Neural cell (in vitro differentiated cells): ENCODE measurements around the gene AXIN1. TPM values are rescaled to one million over a fixed set of nuclear protein-coding genes. Genes with fewer than 3 reads are reported as not detected.

Source experiments
- H2AFZ ChIP-seq: fragments of 200-600, 300-800 bp; sonication (generic), shearing (Covaris generic); 2 replicates; pipeline ENCODE4 v1.6.0; 2014; ENCODE audit warnings: low read depth, mild to moderate bottlenecking, antibody characterized with exemption, low read length, moderate library complexity
- H3F3A ChIP-seq: fragments of 200-600 bp; shearing (Covaris generic); 2 replicates; pipeline ENCODE4 v1.6.1; 2016; ENCODE audit warnings: mild to moderate bottlenecking, moderate library complexity, mixed read lengths, antibody characterized with exemption, low read length; ENCODE audit not compliant: insufficient read depth, poor library complexity, severe bottlenecking
- H3K27ac ChIP-seq: fragments of 200-600, 300-800 bp; sonication (generic), shearing (Covaris generic); 2 replicates; pipeline ENCODE4 v1.5.1; 2014; ENCODE audit warnings: mild to moderate bottlenecking, low read length, moderate library complexity
- H3K27me3 ChIP-seq: fragments of 300-800, 200-600 bp; sonication (generic), shearing (Covaris generic); 2 replicates; pipeline ENCODE4 v1.6.0; 2014; ENCODE audit warnings: mild to moderate bottlenecking, low read depth, low read length, moderate library complexity; ENCODE audit not compliant: insufficient read depth
- H3K36me3 ChIP-seq: fragments of 300-800, 200-600 bp; sonication (generic), shearing (Covaris generic); 2 replicates; pipeline ENCODE4 v1.5.1; 2014; ENCODE audit warnings: mild to moderate bottlenecking, antibody characterized with exemption, low read length, moderate library complexity; ENCODE audit not compliant: insufficient read depth
- H3K4me2 ChIP-seq: fragments of 300-800, 200-600 bp; sonication (generic), shearing (Covaris generic); 2 replicates; pipeline ENCODE4 v1.6.0; 2014; ENCODE audit warnings: mild to moderate bottlenecking, low read length
- H3K4me3 ChIP-seq: fragments of 300-800, 200-600 bp; sonication (generic), shearing (Covaris generic); 2 replicates; pipeline ENCODE4 v1.5.1; 2014; ENCODE audit warnings: mild to moderate bottlenecking, low read length, moderate library complexity
- H3K79me2 ChIP-seq: fragments of 200-600 bp; shearing (Covaris generic); replicated peaks from 2 replicates; pipeline ENCODE4 v1.6.0; 2014; ENCODE audit warnings: mild to moderate bottlenecking, low read length, moderate library complexity; ENCODE audit not compliant: insufficient read depth
- H3K9ac ChIP-seq: fragments of 300-800, 200-600 bp; sonication (generic), shearing (Covaris generic); 2 replicates; pipeline ENCODE4 v1.6.1; 2016; ENCODE audit warnings: mild to moderate bottlenecking, low read length, mixed read lengths
- H3K9me2 ChIP-seq: fragments of 200-600 bp; shearing (Covaris generic); 2 replicates; pipeline ENCODE4 v1.6.1; 2016; ENCODE audit warnings: mild to moderate bottlenecking, low read length, mixed read lengths; ENCODE audit not compliant: insufficient read depth
- H3K9me3 ChIP-seq: fragments of 200-600, 300-800 bp; sonication (generic), shearing (Covaris generic); 2 replicates; pipeline ENCODE4 v1.6.1; 2016; ENCODE audit warnings: mild to moderate bottlenecking, mixed run types, low read length, moderate library complexity, mixed read lengths
- H4K20me1 ChIP-seq: fragments of 200-600 bp; shearing (Covaris generic); 2 replicates; pipeline ENCODE4 v1.6.1; 2016; ENCODE audit warnings: mild to moderate bottlenecking, mixed run types; ENCODE audit not compliant: insufficient read depth
- CTCF ChIP-seq: fragments of 450-650 bp; IDR thresholded peaks from 2 replicates; pipeline ENCODE4 v1.5.1; 2014; ENCODE audit warnings: antibody characterized with exemption, mild to moderate bottlenecking, moderate library complexity; ENCODE audit not compliant: poor library complexity, severe bottlenecking
- EP300 ChIP-seq: fragments of 450-650 bp; conservative IDR thresholded peaks from 2 replicates; pipeline ENCODE4 v1.6.1; 2014; ENCODE audit warnings: antibody characterized with exemption, mild to moderate bottlenecking, moderate library complexity; ENCODE audit not compliant: poor library complexity, severe bottlenecking
- EZH2 ChIP-seq: fragments of 200-600, 300-800 bp; shearing (Covaris generic), sonication (generic); IDR thresholded peaks from 2 replicates; pipeline ENCODE4 v1.6.1; 2014; ENCODE audit warnings: antibody characterized with exemption, low read length, borderline replicate concordance, mild to moderate bottlenecking; ENCODE audit not compliant: insufficient read depth, poor library complexity, severe bottlenecking
- MXI1 ChIP-seq: fragments of 450-650 bp; conservative IDR thresholded peaks from 2 replicates; pipeline ENCODE4 v1.6.1; 2014; ENCODE audit warnings: antibody characterized with exemption, mild to moderate bottlenecking; ENCODE audit not compliant: poor library complexity, severe bottlenecking
- POLR2AphosphoS5 ChIP-seq: IDR thresholded peaks from 2 replicates; pipeline ENCODE4 v1.6.1; 2012
- RAD21 ChIP-seq: fragments of 450-650 bp; conservative IDR thresholded peaks from 2 replicates; pipeline ENCODE4 v1.6.1; 2014; ENCODE audit warnings: antibody characterized with exemption, mild to moderate bottlenecking, moderate library complexity
- REST ChIP-seq: IDR thresholded peaks from 2 replicates; pipeline ENCODE4 v1.6.1; 2012; ENCODE audit warnings: borderline replicate concordance
- SMC3 ChIP-seq: fragments of 450-650 bp; conservative IDR thresholded peaks from 2 replicates; pipeline ENCODE4 v1.6.1; 2014; ENCODE audit warnings: antibody characterized with exemption, mild to moderate bottlenecking, moderate library complexity; ENCODE audit not compliant: poor library complexity
- TAF1 ChIP-seq: IDR thresholded peaks from 2 replicates; pipeline ENCODE4 v1.6.1; 2012; ENCODE audit warnings: low read depth
- polyA plus RNA-seq: library from polyadenylated mRNA; depleted of rRNA; stranded (reverse); fragments of >200 nt; gene quantifications from 2 replicates; pipeline ENCODE4 v1.2.3, GENCODE V29; 2014

AXIN1 gene
- polyA plus RNA-seq, 1 donor from 2014 or later = 30.5 TPM

GRCh38 chr16:287298-287811 is 65.2 kb downstream of the AXIN1 start:
- no peak for TF ChIP-seq EP300
- TF ChIP-seq RAD21 = no peak
- H3K27ac ChIP-seq = no peak overlapping the region
- H3F3A ChIP-seq = no peaks in the 10 kb centered on the region
- H3K27me3 ChIP-seq = no peaks in the 10 kb centered on the region
- no peaks in the 10 kb centered on the region for H4K20me1 ChIP-seq
- H3K4me3 ChIP-seq = no peak overlapping the region
- peaks cover 4% of the 10 kb centered on the region for H3K36me3 ChIP-seq
- H2AFZ ChIP-seq = no peak overlapping the region
- H3K79me2 ChIP-seq = no peaks in the 10 kb centered on the region
- H3K9me3 ChIP-seq = no peaks in the 10 kb centered on the region
- H3K4me2 ChIP-seq = no peak overlapping the region
- no peak overlapping the region for H3K9ac ChIP-seq
- no peaks in the 10 kb centered on the region for H3K9me2 ChIP-seq

GRCh38 chr16:286491-287297 is 65.8 kb downstream of the AXIN1 start:
- no peaks in the 10 kb centered on the region for H3F3A ChIP-seq
- peaks cover under 1% of the 10 kb centered on the region for H3K27me3 ChIP-seq
- H3K9ac ChIP-seq = no peak overlapping the region
- H4K20me1 ChIP-seq = no peaks in the 10 kb centered on the region
- H3K79me2 ChIP-seq = no peaks in the 10 kb centered on the region
- TF ChIP-seq EZH2 = no peak
- no peak for TF ChIP-seq CTCF
- no peak for TF ChIP-seq EP300
- TF ChIP-seq SMC3 = no peak
- no peak for TF ChIP-seq TAF1
- no peak for TF ChIP-seq RAD21
- no peak for TF ChIP-seq REST
- no peak for TF ChIP-seq POLR2AphosphoS5
- TF ChIP-seq MXI1 = no peak
- H3K9me2 ChIP-seq = no peaks in the 10 kb centered on the region
- H3K4me3 ChIP-seq = no peak overlapping the region
- no peaks in the 10 kb centered on the region for H3K9me3 ChIP-seq
- no peak overlapping the region for H2AFZ ChIP-seq
- no peak overlapping the region for H3K4me2 ChIP-seq
- no peak overlapping the region for H3K27ac ChIP-seq
- peaks cover 4% of the 10 kb centered on the region for H3K36me3 ChIP-seq
